ENCODE results near the gene RHBDL1.

- TF ChIP-seq POLR2A (IDR thresholded peaks at IDR 0.05) (no peak), POLR2AphosphoS5 (IDR thresholded peaks at IDR 0.05) (no peak)
- TF ChIP-seq, protein P1, sequence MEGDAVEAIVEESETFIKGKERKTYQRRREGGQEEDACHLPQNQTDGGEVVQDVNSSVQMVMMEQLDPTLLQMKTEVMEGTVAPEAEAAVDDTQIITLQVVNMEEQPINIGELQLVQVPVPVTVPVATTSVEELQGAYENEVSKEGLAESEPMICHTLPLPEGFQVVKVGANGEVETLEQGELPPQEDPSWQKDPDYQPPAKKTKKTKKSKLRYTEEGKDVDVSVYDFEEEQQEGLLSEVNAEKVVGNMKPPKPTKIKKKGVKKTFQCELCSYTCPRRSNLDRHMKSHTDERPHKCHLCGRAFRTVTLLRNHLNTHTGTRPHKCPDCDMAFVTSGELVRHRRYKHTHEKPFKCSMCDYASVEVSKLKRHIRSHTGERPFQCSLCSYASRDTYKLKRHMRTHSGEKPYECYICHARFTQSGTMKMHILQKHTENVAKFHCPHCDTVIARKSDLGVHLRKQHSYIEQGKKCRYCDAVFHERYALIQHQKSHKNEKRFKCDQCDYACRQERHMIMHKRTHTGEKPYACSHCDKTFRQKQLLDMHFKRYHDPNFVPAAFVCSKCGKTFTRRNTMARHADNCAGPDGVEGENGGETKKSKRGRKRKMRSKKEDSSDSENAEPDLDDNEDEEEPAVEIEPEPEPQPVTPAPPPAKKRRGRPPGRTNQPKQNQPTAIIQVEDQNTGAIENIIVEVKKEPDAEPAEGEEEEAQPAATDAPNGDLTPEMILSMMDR (IDR thresholded peaks at IDR 0.05) = no peak
Observed at GRCh38 chr16:634051-634670, 41.3 kb upstream of the RHBDL1 start.
